Superior temporal gyrus (tissue), 1 donor: ENCODE measurements around the gene FAT2.
"Not testable (repeated sequence)": the region's sequence is repeated elsewhere in the genome, so short reads cannot be mapped to it uniquely, and the experiment has no call there.

Experiments
- DNase-seq: peaks from one replicate; pipeline ENCODE4 v3.0.0-alpha.2; 2016; ENCODE audit errors: extremely low spot score

FAT2 gene

GRCh38 chr5:151581812-151582583 is 9.1 kb downstream of the FAT2 start:
- DNase-seq = no peak

GRCh38 chr5:151581347-151581746 is 9.8 kb downstream of the FAT2 start:
- no peak for DNase-seq

DNA sequence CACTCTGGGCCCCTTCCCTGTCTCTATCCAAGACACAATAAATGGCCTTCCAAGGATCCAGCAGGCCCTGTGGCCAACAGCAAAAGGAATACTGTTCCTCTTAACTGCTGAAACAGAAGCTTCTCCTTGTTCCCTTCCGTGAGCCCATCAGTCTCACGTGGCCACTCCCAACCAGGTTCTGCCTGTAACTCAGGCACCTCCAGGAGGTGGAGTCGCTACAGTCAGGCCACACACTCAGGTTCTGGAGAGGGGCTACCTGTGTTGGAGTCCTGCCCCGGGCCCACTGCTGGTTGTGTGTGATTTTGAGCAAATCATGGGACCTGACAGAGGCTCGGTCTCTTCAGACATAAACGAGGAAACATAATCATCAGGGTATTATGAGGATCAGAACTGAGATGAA is 10.3 kb downstream of the FAT2 start:
- no peak for DNase-seq

DNA sequence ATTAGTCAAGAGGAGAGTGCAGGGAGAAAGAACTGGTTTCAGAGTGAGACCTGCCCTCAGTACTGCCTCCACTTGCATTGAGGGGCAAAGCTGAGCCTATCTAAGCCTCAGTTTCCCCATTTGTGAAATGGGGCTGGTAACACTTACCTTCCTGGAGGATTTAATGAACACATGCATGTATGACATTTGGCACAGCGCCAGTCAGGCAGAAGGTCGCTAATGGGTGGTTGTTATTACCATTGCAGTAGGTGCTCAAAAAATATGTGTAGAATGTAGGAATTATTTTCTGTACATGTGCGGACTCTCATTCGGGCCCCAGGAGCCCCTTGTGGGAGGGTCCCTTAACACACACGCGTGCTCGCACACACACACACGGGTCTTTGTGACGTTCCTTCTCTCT is 10.9 kb downstream of the FAT2 start:
- DNase-seq = no peak

GRCh38 chr5:151579146-151579545 is 12.0 kb downstream of the FAT2 start:
- not testable (repeated sequence) for DNase-seq

- no peak for DNase-seq
These were observed 12.7 kb downstream of the FAT2 start for GRCh38 chr5:151578326-151579025.

DNA sequence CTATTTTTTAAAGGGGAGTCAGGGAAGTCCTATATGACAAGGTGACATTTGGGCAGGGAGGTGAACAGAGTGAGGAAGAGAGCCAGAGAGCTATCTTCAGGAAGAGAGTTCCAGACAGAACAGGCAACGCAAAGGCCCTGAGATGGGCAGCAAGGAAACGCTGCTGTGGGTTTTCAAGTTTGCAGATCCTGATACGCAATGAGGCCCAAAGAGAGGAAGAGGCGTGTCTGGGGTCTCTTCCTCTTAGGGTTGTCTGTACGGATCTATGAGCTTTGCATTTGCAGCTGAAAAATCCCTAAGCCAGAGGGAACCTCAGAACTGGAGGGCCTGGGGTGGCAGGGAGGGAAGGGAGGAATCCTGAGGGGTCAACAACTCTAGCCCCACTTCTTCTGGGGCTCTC is 13.6 kb downstream of the FAT2 start:
- peak; percentile 10 for DNase-seq

GRCh38 chr5:151574444-151574996 is 16.6 kb downstream of the FAT2 start:
- no peak for DNase-seq

DNA sequence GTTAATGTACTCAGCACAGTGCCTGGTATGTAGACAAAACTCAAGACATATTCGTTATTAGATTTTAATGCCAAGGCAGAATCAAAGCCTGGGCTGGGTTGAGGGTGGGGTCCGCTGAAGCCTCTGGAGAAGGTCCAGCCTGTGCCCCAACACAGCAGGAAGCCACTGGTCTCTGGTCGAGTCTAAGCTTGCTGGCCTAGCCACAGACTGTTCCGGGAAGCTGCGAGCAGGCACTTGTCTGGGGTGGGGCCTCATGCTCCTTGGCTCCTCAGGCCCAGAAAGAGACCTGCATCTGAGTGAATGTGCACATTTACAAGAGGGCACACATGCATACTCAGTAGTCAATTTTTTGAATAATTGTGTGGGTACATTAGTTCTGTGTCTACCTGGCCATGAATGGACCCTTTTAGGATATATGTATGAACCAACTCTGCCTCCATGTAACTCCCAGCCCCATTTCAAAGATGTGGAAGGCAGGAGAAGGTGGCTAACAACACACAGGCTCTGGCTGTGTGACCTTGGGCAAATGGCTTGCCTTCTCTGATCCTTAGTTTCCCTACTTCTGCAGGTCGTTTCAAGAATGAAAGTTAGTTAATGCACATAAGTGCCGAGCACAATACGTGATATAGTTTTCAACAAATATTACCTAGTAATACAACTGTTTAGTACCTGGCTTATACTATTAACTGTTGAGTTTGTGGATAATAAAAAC is 18.3 kb downstream of the FAT2 start:
- no peak for DNase-seq

DNA sequence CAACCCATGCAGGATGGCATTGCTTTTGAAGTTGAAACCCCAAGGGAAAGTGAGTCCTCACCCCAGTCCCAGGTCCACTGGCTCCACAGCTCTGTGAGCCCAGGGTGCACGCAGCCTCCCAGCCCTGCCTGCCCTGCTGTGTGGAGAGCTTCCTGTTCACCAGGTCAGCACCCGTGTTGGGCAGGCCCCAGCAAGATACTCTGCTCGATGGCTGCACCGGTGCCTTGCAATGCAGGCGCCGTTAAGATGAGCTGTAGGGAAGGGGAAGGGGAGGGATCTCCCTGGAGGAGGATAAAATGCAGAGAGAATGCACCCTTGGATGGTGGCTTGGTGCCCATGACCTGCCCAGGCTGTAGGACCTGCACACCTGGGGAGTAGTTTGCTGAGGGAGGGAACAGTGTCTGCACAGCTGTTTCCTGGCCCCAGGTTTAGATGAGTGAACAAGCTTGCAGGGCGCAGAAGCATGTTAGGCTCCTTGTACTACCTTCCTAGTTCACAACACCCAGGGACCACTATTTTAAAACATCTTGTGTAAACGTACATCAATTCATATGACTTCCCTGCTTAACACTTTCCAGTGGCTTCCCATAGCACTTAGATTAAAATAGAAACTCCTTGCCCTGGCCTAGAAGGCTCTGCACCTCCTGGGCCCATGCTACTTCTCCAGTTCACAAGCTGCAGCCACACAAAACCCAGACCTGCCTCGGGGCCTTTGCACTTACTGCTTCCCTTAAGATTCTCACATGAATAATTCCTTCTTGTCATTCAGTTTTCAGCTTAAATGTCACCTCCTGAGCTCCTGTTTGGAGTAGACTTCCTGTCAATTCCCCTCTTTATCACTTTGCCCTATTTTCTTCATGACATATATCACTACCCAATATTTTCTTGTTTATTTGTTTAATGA is 19.6 kb downstream of the FAT2 start:
- DNase-seq = no peak

DNA sequence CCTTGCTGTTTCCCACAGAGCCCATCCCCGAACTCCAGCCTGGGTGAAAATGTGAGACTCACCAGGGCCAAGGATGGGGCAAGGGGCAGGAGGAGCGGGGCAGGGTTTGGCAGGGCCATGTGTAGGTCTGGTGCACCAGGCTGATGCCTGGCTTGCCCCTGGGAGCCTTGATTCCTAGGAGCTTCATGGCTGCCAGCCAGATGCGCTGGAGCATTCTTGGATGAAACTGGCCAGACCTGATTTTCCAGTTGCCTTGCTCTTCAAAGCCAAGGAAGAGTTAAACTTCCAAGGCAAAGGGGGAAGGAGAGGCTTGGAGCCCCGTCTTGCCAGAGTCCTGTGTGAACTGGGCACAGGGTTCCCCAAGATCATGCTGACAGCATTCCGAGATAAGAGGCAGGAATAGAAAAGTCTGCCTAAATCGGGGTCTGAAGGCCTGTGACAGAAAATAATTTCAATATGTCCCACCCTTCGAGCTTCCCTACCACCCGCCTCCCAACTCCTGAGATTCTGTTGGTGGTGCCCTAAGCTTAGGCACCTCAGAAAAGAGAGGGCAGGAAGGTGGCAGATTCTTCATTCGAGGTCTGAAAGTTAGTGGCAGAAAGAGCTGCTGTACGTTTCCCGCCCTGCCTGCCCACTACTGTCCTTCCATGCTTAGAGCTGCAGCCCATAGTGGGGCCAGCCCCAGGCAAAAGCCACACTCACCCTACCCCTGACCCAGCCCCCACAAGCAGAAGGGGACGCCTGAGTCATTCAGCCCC is 20.4 kb downstream of the FAT2 start:
- DNase-seq = no peak

DNA sequence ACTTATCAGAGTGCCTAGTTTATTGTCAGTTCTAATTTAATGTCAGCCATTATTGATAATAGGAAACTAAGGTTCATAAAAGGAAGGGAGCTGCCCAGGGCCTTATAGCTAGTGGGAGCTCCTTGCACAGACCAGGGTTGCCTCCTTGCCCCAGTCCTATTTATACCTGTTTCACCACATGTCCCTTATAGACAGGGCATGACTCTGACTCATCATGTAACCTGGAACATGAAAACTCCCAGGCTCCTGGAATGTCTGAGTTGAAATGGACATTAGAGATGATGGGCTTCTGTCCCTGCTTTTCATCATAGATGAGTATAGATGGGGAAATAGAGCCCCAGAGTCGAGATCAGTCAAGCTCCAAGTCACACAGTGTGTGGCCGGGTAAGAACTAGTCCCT is 21.1 kb downstream of the FAT2 start:
- DNase-seq = no peak

- no peak for DNase-seq
These were observed 21.7 kb downstream of the FAT2 start for GRCh38 chr5:151569132-151570046.

GRCh38 chr5:151568036-151568435 is 23.1 kb downstream of the FAT2 start:
- DNase-seq = no peak

GRCh38 chr5:151565971-151566370 is 25.2 kb downstream of the FAT2 start:
- no peak for DNase-seq

DNA sequence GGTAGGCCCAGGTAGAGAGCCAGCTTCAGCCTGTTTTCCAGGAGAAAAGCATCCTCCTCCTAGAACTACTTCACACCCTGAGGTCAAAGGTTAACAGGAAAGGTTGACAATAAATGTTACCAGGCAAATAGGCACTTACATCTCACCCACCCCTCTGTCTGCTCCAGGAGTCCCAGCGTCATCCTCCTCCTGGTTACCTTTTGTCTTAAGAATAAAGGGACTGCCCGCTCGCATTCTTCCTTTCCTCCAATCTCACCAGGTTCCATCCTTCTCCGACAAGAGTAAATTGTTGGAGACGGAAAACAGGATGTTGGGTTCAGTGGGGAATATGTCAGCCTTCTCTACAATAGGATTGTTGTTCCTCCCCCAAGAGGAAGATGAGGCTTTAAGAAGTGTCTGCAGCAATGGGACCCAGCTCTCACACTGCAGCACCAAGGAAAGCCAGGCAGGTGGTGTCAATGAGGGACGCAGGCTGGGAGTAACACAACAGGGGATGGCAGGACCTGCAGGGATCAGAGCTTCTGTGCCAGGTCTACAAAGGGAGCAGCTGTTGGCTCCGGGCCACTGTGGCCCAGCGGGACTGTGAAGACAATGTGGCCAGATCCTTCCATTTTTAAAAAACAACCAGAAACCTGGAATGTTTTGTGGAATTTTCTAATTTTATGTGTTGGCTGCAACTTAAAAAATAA is 29.0 kb downstream of the FAT2 start:
- no peak for DNase-seq

- DNase-seq = no peak
These were observed 33.2 kb downstream of the FAT2 start for GRCh38 chr5:151557951-151558350.

- no peak for DNase-seq
These were observed 33.7 kb downstream of the FAT2 start for GRCh38 chr5:151557466-151557865.

DNA sequence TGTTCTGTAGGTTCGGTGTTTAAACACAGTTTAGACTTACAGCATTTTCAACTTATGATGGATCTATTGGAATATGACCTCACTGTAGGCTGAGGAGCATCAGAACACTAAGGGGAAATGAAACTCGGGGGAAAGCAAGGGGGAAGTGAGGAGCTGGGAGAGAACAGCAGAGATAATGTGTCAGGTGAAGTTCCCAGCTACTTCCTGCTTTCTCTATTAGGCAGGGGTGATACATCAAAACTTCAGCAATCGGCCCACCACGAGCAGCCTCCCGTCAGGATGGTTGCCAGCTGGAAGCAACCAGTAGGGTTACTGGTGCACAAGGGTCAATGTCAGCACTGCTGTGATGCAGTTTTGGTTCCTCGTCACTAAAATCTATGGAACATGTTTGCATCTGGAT is 34.3 kb downstream of the FAT2 start:
- no peak for DNase-seq
